HepG2 (cell line): Measurements from ENCODE around the gene ANKRD11. TPM values are rescaled to one million over a fixed set of nuclear protein-coding genes. Genes with fewer than 3 reads are reported as not detected.

Experiments used
- CBX5 ChIP-seq: sonication (generic); formaldehyde crosslinking; IDR thresholded peaks from 2 replicates; pipeline ENCODE4 v1.4.0; 2020; ENCODE audit warnings: missing genetic modification reagents, borderline replicate concordance
- CTCF ChIP-seq: sonication (generic); formaldehyde crosslinking; IDR thresholded peaks from 2 replicates; pipeline ENCODE4 v1.5.0; 2020; ENCODE audit warnings: mild to moderate bottlenecking, missing genetic modification reagents, moderate library complexity
- EHMT2 ChIP-seq: fragments of 200-600 bp; sonication (generic); IDR thresholded peaks from 2 replicates; pipeline ENCODE4 v1.7.0; 2017; ENCODE audit warnings: antibody characterized with exemption, low read depth, low read length, borderline replicate concordance
- GATA4 ChIP-seq: sonication (generic); IDR thresholded peaks from 2 replicates; pipeline ENCODE4 v1.6.1; 2016; ENCODE audit warnings: antibody characterized with exemption, low read depth, borderline replicate concordance
- GPN1 ChIP-seq: sonication (generic); formaldehyde crosslinking; IDR thresholded peaks from 2 replicates; pipeline ENCODE4 v1.5.1; 2020; ENCODE audit warnings: missing genetic modification reagents, borderline replicate concordance
- GTF3A ChIP-seq: sonication (generic); formaldehyde crosslinking; conservative IDR thresholded peaks from 2 replicates; pipeline ENCODE4 v1.4.0; 2020; ENCODE audit warnings: mild to moderate bottlenecking, missing genetic modification reagents
- KDM5B ChIP-seq: sonication (generic); formaldehyde crosslinking; IDR thresholded peaks from 2 replicates; pipeline ENCODE4 v1.4.0; 2020; ENCODE audit warnings: missing genetic modification reagents, mild to moderate bottlenecking, borderline replicate concordance
- KMT2A ChIP-seq: sonication (generic); formaldehyde crosslinking; IDR thresholded peaks from 2 replicates; pipeline ENCODE4 v1.4.0; 2020; ENCODE audit warnings: missing genetic modification reagents
- MED13 ChIP-seq: sonication (generic); formaldehyde crosslinking; IDR thresholded peaks from 2 replicates; pipeline ENCODE4 v1.5.0; 2020; ENCODE audit warnings: missing genetic modification reagents
- NR2F6 ChIP-seq, 2 experiments: IDR thresholded peaks; 2 replicates each; pipeline ENCODE4 v1.6.1; 2016; ENCODE audit warnings: antibody characterized with exemption in 1 of 2, mild to moderate bottlenecking in 1 of 2
- PHF5A ChIP-seq: IDR thresholded peaks from one replicate; pipeline ENCODE4 v1.6.1; 2018; ENCODE audit warnings: low read depth, missing genetic modification reagents; ENCODE audit not compliant: unreplicated experiment
- PITX1 ChIP-seq: sonication (generic); formaldehyde crosslinking; IDR thresholded peaks from 2 replicates; pipeline ENCODE4 v1.5.1; 2020; ENCODE audit warnings: mild to moderate bottlenecking, missing genetic modification reagents
- PLRG1 ChIP-seq: fragments of 450-650 bp; conservative IDR thresholded peaks from 2 replicates; pipeline ENCODE4 v1.6.1; 2016
- RFXAP ChIP-seq: sonication (generic); formaldehyde crosslinking; IDR thresholded peaks from 2 replicates; pipeline ENCODE4 v1.4.0; 2020; ENCODE audit warnings: missing genetic modification reagents, borderline replicate concordance
- SNAI1 ChIP-seq: sonication (generic); formaldehyde crosslinking; IDR thresholded peaks from 2 replicates; pipeline ENCODE4 v1.5.0; 2020; ENCODE audit warnings: mild to moderate bottlenecking, missing genetic modification reagents, borderline replicate concordance
- U2AF1 ChIP-seq: fragments of 200-400 bp; formaldehyde crosslinking; optimal IDR thresholded peaks from 2 replicates; pipeline ENCODE3; 2017; ENCODE audit warnings: mild to moderate bottlenecking, low read depth, low read length
- ZBTB38 ChIP-seq: sonication (generic); formaldehyde crosslinking; IDR thresholded peaks from 2 replicates; pipeline ENCODE4 v1.5.1; 2020; ENCODE audit warnings: mild to moderate bottlenecking, missing genetic modification reagents
- ZFP1 ChIP-seq: IDR thresholded peaks from 2 replicates; pipeline ENCODE4 v1.6.1; 2016
- ZFYVE20 ChIP-seq: sonication (generic); formaldehyde crosslinking; IDR thresholded peaks from 2 replicates; pipeline ENCODE4 v1.8.0; 2023; ENCODE audit warnings: low read depth, mild to moderate bottlenecking, moderate library complexity, missing genetic modification reagents, borderline replicate concordance
- ZMAT3 ChIP-seq: sonication (generic); formaldehyde crosslinking; conservative IDR thresholded peaks from 2 replicates; pipeline ENCODE4 v1.7.0; 2021; ENCODE audit warnings: missing genetic modification reagents
- ZNF264 ChIP-seq: sonication (generic); formaldehyde crosslinking; IDR thresholded peaks from 2 replicates; pipeline ENCODE4 v1.4.0; 2020; ENCODE audit warnings: missing genetic modification reagents
- ZNF672 ChIP-seq: sonication (generic); formaldehyde crosslinking; IDR thresholded peaks from 2 replicates; pipeline ENCODE4 v1.8.1; 2022; ENCODE audit warnings: missing genetic modification reagents
- ZNF678 ChIP-seq: sonication (generic); formaldehyde crosslinking; IDR thresholded peaks from 2 replicates; pipeline ENCODE4 v1.4.0; 2020; ENCODE audit warnings: mild to moderate bottlenecking, missing genetic modification reagents
- polyA plus RNA-seq, 8 experiments: library from polyadenylated mRNA; depleted of rRNA in 3 of 8; stranded (reverse) in 7 of 8; unstranded in 1 of 8; fragments of >200 nt; fragmentation: Illumina TruSeq in 4 of 8; extraction: Trizol in 4 of 8; gene quantifications; 2 replicates each; pipeline versions ENCODE4 v1.2.1 to v1.2.3, GENCODE V29; 2011 to 2016; ENCODE audit warnings: low read depth in 4 of 8, missing spikeins in 1 of 8, mixed read lengths in 1 of 8; ENCODE audit not compliant: insufficient read depth in 1 of 8
- total RNA-seq, 5 experiments: library from RNA; depleted of rRNA; stranded (reverse); fragments of >200 nt; fragmentation: Illumina TruSeq; extraction: Trizol; gene quantifications; 2 replicates each; pipeline ENCODE4 v1.2.3, GENCODE V29; 2016; ENCODE audit warnings: low read depth in 1 of 5
- TF ChIP-seq, protein P1 (sequence below): sonication (generic); formaldehyde crosslinking; IDR thresholded peaks from 2 replicates; pipeline ENCODE4 v1.5.1; 2020; ENCODE audit warnings: mild to moderate bottlenecking, moderate library complexity, missing genetic modification reagents
- TF ChIP-seq, protein P2 (sequence below): sonication (generic); formaldehyde crosslinking; IDR thresholded peaks from 2 replicates; pipeline ENCODE4 v1.4.0; 2020; ENCODE audit warnings: mild to moderate bottlenecking, missing genetic modification reagents
- TF ChIP-seq, protein P3 (sequence below): sonication (generic); formaldehyde crosslinking; IDR thresholded peaks from 2 replicates; pipeline ENCODE4 v1.4.0; 2020; ENCODE audit warnings: mild to moderate bottlenecking, low read depth, missing genetic modification reagents

ANKRD11 gene
- total and polyA plus RNA-seq, 2 of the 13 experiments (the other 11 are each of a cell fraction or from before 2014, with no cell fraction given), result 21.4 to 38.4 TPM

DNA sequence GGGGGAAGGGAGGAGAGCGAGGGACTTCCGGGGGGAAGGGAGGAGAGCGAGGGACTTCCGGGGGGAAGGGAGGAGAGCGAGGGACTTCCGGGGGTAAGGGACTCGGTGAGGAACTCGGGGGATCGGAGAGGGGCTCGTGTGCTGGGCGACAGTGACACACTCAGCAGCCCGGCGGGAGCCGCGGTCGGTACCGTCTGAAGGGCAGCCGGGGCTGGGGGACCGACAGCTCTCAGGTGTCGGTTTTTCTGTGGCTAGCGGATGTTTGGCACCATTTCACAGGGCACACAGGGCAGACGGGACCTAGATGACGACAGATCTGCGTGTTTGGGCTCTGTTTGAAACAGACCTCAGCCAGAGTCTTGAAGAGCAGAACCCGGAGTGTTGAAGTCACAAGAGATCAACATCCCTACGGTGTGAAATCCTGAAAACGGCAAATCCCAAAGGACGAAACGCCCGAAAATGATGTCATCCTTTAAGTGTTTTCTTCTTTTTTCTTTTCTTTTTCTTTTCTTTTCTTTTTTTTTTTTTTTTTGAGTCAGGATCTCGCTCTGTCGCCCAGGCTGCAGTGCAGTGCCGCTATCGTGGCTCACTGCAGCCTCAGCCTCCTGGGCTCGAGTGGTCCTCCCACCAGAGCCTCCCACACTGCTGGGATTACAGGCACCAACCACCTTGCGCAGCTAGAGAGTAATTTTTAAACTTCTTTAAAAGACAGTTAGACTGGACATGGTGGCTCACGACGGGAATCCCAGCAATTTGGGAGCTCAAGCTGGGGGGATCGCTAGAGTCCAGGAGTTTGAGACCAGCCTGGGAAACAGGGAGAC lies 249.0 kb downstream of the ANKRD11 start (continued):
- TF ChIP-seq PLRG1 (no peak), RFXAP (peak; percentile 88; the same call in 1 of the 2 replicates), U2AF1 (peak; percentile 38), SNAI1 (CRISPR knock-in tag) (peak; percentile 71; the same call in 1 of the 2 replicates), ZNF672 (CRISPR knock-in tag) (no peak), ZFYVE20 (CRISPR knock-in tag) (no peak), NR2F6 (IDR thresholded peaks at IDR 0.05) (peak; percentile 46), NR2F6 (CRISPR knock-in tag; IDR thresholded peaks at IDR 0.05) (peak; percentile 45; the same call in 1 of the 2 replicates), MED13 (CRISPR knock-in tag) (peak; percentile 86), EHMT2 (no peak), ZNF678 (CRISPR knock-in tag) (no peak), ZFP1 (CRISPR knock-in tag) (peak; percentile 70; the same call in 1 of the 2 replicates), CBX5 (CRISPR knock-in tag) (peak; percentile 89), GTF3A (CRISPR knock-in tag) (0 out of 2 replicates have a peak, but pooled peaks have one; percentile 24), ZNF264 (peak; percentile 82; the same call in 1 of the 2 replicates), ZBTB38 (CRISPR knock-in tag) (peak; percentile 84; the same call in 1 of the 2 replicates), GPN1 (CRISPR knock-in tag) (no peak), PHF5A (CRISPR knock-in tag) (no peak), CTCF (CRISPR knock-in tag) (no peak), GATA4 (peak; percentile 68), KDM5B (CRISPR knock-in tag) (peak; percentile 96), KMT2A (CRISPR knock-in tag) (peak; percentile 86; the same call in 1 of the 2 replicates), ZMAT3 (peak; percentile 87), PITX1 (no peak)
- TF ChIP-seq, protein P1, sequence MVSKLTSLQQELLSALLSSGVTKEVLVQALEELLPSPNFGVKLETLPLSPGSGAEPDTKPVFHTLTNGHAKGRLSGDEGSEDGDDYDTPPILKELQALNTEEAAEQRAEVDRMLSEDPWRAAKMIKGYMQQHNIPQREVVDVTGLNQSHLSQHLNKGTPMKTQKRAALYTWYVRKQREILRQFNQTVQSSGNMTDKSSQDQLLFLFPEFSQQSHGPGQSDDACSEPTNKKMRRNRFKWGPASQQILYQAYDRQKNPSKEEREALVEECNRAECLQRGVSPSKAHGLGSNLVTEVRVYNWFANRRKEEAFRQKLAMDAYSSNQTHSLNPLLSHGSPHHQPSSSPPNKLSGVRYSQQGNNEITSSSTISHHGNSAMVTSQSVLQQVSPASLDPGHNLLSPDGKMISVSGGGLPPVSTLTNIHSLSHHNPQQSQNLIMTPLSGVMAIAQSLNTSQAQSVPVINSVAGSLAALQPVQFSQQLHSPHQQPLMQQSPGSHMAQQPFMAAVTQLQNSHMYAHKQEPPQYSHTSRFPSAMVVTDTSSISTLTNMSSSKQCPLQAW (CRISPR knock-in tag), result 0 out of 2 replicates have a peak, but pooled peaks have one; percentile 33
- TF ChIP-seq, protein P2, sequence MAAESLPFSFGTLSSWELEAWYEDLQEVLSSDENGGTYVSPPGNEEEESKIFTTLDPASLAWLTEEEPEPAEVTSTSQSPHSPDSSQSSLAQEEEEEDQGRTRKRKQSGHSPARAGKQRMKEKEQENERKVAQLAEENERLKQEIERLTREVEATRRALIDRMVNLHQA (CRISPR knock-in tag), result no peak
- TF ChIP-seq, protein P3, sequence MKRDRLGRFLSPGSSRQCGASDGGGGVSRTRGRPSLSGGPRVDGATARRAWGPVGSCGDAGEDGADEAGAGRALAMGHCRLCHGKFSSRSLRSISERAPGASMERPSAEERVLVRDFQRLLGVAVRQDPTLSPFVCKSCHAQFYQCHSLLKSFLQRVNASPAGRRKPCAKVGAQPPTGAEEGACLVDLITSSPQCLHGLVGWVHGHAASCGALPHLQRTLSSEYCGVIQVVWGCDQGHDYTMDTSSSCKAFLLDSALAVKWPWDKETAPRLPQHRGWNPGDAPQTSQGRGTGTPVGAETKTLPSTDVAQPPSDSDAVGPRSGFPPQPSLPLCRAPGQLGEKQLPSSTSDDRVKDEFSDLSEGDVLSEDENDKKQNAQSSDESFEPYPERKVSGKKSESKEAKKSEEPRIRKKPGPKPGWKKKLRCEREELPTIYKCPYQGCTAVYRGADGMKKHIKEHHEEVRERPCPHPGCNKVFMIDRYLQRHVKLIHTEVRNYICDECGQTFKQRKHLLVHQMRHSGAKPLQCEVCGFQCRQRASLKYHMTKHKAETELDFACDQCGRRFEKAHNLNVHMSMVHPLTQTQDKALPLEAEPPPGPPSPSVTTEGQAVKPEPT (CRISPR knock-in tag), result no peak
